GM23248 (cell line): ENCODE data around the gene ST7.

Experiments used
- EZH2 ChIP-seq: fragments of 200-600 bp; sonication (generic); IDR thresholded peaks from 2 replicates; pipeline ENCODE4 v1.6.1; 2018; ENCODE audit warnings: antibody characterized with exemption, mild to moderate bottlenecking; ENCODE audit not compliant: insufficient read depth, poor library complexity, severe bottlenecking
- EZH2phosphoT487 ChIP-seq: fragments of 200-600 bp; sonication (generic); IDR thresholded peaks from 2 replicates; pipeline ENCODE4 v1.6.1; 2018; ENCODE audit warnings: antibody characterized with exemption, moderate library complexity, mild to moderate bottlenecking, low read depth; ENCODE audit not compliant: insufficient read depth

GRCh38 chr7:117251687-117252086 lies 298.4 kb downstream of the ST7 start:
- TF ChIP-seq EZH2 (no peak), EZH2phosphoT487 (no peak)
